Mesodermal cell (in vitro differentiated cells): ENCODE measurements around the gene LEFTY1.
"Not testable (repeated sequence)": the region's sequence is repeated elsewhere in the genome, so short reads cannot be mapped to it uniquely, and the experiment has no call there.

ENCODE experiments used
- H3K27ac ChIP-seq: 2 replicates; pipeline ENCODE4 v1.7.0; 2013; ENCODE audit warnings: mild to moderate bottlenecking, low read depth, low read length, moderate library complexity; ENCODE audit not compliant: severe bottlenecking
- H3K36me3 ChIP-seq: 2 replicates; pipeline ENCODE4 v1.7.1; 2013; ENCODE audit warnings: mild to moderate bottlenecking, low read length, moderate library complexity; ENCODE audit not compliant: control insufficient read depth, insufficient read depth
- H3K4me1 ChIP-seq: one replicate; pipeline ENCODE4 v1.7.1; 2013; ENCODE audit warnings: mild to moderate bottlenecking, low read length; ENCODE audit not compliant: insufficient read depth, control insufficient read depth, poor library complexity, severe bottlenecking
- H3K4me3 ChIP-seq: 2 replicates; pipeline ENCODE4 v1.7.0; 2013; ENCODE audit warnings: low read length, control low read depth, mild to moderate bottlenecking; ENCODE audit not compliant: insufficient read depth, poor library complexity, severe bottlenecking; ENCODE audit errors: extremely low read depth
- H3K9me3 ChIP-seq: 2 replicates; pipeline ENCODE4 v1.7.1; 2013; ENCODE audit warnings: mild to moderate bottlenecking, low read length, moderate library complexity; ENCODE audit not compliant: control insufficient read depth
- WGBS, 2 experiments: methylation state at CpG; one replicate each; pipeline ENCODE4 v1.1.5; 2013; ENCODE audit warnings: missing lambda C conversion rate in 2 of 2; ENCODE audit not compliant: insufficient coverage in 2 of 2; 5-methylcytosine and 5-hydroxymethylcytosine counted together

The LEFTY1 gene

GRCh38 chr1:225836296-225836695, 52.6 kb downstream of the LEFTY1 start:
- 83 to 95% methylated on average over 1 to 3 of the region's 4 CpGs for WGBS, 2 experiments
- H3K9me3 ChIP-seq, H3K27ac ChIP-seq, H3K4me3 ChIP-seq, H3K4me1 ChIP-seq: not testable (repeated sequence)
- H3K36me3 ChIP-seq, result peaks cover 34% of the 10 kb centered on the region
